Measurements from ENCODE around the gene PDCD1. TPM values are rescaled to one million over a fixed set of nuclear protein-coding genes. Genes with fewer than 3 reads are reported as not detected.

The PDCD1 gene
- total RNA-seq, 1 donor from 2014 or later: not detected

DNA sequence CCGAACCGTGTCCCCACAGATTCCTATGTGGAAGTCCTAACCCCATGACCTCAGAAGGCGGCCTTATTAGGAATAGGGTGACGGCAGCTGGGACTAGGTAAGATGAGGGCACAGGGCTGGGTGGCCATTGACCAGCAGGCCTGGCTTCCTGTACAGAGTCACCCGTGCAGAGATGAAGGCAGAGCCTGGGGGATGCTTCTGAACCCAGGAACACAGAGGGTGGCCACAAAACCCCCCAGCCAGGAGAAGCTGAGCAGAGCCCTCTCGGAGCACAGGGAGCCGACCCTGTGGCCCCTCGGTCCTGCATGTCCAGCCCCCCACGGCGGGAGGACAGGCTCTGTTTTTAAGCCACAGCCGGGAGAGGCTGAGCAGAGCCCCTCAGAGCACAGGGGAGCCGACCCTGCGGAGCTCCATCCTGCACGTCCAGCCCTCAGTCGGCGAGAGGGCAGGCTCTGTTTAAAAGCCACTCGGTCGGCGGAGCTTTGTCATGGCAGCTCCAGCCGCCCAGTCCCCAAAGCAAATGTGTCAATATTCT is 2.7 kb downstream of the PDCD1 start:
- H3K4me3 Mint-ChIP-seq (ENCODE audit: low read depth): no peak overlapping the region
- no peak for DNase-seq (ENCODE audit: low spot score, unreplicated experiment)
- H3K36me3 Mint-ChIP-seq (ENCODE audit: insufficient read depth): no peaks in the 10 kb centered on the region
- H3K4me1 Mint-ChIP-seq (ENCODE audit: low read depth): no peaks in the 10 kb centered on the region
- TF ChIP-seq, protein P1, sequence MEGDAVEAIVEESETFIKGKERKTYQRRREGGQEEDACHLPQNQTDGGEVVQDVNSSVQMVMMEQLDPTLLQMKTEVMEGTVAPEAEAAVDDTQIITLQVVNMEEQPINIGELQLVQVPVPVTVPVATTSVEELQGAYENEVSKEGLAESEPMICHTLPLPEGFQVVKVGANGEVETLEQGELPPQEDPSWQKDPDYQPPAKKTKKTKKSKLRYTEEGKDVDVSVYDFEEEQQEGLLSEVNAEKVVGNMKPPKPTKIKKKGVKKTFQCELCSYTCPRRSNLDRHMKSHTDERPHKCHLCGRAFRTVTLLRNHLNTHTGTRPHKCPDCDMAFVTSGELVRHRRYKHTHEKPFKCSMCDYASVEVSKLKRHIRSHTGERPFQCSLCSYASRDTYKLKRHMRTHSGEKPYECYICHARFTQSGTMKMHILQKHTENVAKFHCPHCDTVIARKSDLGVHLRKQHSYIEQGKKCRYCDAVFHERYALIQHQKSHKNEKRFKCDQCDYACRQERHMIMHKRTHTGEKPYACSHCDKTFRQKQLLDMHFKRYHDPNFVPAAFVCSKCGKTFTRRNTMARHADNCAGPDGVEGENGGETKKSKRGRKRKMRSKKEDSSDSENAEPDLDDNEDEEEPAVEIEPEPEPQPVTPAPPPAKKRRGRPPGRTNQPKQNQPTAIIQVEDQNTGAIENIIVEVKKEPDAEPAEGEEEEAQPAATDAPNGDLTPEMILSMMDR (IDR thresholded peaks at IDR 0.05; ENCODE audit: unreplicated experiment): no peak
- no peak overlapping the region for H3K27ac Mint-ChIP-seq
- no peaks in the 10 kb centered on the region for H3K27me3 Mint-ChIP-seq
- H3K9me3 Mint-ChIP-seq (ENCODE audit: low read depth): no peaks in the 10 kb centered on the region

DNA sequence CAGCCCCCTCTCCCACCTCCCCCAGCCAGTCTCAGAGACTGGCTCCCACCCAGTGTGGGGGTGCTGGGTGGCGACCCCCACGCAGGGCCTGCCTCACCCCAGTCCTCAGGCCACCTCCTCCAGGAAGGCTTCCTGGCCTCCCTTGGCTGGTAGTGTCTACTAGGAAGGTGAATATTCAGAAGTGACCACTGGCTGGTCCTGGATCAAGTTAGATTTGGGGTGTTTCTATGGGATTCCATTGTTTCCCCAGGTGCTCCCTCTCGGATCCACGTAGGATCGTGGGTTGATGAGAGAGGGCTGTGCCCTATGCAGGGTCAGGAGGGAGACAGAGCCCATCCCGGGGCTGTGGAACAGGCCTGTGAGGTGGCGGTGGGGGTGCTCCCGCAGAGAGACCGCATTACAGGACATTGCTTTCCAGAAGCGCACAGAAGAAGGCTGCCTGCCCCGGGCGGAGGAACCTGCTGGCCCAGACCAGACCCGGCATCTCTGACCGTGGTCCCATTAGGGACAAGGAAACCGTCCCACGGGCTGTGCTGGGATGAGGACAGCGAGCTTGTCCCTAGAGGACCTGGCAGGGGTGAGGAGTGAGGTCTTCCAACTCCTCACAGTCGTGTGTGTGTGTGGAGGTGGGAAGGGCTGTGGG is 3.3 kb downstream of the PDCD1 start:
- TF ChIP-seq, protein P1 (IDR thresholded peaks at IDR 0.05; ENCODE audit: unreplicated experiment): no peak
- Mint-ChIP-seq H3K27me3 (no peaks in the 10 kb centered on the region), H3K4me3 (ENCODE audit: low read depth) (no peak overlapping the region), H3K4me1 (ENCODE audit: low read depth) (no peaks in the 10 kb centered on the region), H3K27ac (no peak overlapping the region), H3K9me3 (ENCODE audit: low read depth) (no peaks in the 10 kb centered on the region), H3K36me3 (ENCODE audit: insufficient read depth) (no peaks in the 10 kb centered on the region)
- no peak for DNase-seq (ENCODE audit: low spot score, unreplicated experiment)

DNA sequence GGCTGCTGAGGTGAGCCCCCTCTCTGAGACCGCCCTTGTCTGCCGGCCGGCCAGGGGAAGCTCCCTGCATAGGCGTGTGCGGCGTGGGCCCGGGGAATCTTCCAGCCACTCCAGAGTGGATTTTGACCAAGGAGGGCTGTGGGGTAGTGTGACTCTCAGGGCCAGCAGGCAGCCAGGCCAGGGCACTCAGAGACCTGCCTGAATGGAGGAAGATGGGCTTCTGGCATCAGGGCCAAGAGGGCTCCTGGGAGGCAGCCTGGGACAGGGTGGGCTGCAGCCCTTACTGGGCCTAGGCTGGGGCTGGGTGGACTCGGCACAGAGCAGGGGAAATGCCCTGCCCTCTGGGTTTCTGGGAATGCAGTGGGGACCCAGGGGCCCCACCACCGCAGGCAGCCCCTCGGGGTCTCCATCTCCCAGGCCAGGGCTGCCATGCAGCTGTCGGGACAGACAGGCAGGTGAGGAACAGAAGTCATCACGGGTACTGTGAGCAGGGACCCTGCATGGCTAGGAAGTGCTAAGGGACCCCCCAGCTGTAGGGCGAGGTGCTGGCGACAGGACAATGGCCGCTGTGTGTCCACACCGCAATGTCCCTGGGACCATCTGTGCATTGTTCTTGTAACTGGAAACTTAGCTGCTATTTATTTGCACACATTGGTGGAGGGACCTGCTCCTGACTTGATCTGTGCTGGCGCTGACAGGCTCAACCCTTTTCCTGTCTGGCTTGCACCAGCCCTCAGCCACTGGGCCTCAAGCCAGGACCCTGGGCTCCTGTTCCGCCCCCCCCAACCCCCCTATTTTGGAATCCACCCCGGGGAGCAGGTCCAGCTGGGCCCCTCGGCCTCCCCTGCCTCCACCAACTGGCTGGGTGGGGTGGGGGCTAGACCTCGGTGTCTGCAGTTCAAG is 4.1 kb downstream of the PDCD1 start:
- Mint-ChIP-seq H3K4me1 (ENCODE audit: low read depth) (no peaks in the 10 kb centered on the region), H3K9me3 (ENCODE audit: low read depth) (no peaks in the 10 kb centered on the region)

DNA sequence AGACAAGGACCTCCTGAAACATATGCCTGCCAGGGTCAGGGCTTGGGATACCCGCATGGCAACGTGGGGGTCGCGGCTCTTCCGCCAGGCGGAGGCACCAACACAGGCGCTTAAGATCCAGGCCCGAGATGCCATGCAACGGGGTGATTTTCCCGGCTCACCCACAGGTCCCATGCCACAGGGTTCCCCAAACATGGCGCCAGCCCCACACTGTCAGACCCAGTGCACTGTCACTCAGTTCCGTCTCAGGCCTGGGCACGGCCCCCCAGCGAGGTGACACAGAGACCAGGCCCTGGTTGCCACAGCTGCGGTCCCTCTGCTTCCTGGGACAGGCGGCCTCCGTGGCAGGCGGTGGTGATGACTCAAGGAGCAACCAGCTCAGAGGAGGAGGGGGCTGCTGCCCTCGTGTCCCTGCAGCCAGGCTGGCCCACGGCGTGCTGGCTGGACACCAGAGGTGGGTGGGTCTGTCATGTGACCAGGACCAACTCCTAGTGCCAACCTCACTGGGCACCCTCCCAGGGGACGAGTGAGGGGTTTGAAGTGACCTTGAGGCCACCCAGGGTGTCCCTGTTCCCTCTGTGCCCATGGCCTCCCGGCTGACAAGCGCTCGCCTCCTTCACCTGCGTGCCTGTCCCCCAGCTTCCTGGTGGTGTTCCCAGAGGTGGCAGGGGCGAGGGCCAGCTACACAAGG is 4.9 kb downstream of the PDCD1 start:
- H3K36me3 Mint-ChIP-seq (ENCODE audit: insufficient read depth): no peaks in the 10 kb centered on the region
- H3K4me3 Mint-ChIP-seq (ENCODE audit: low read depth): no peak overlapping the region
- H3K9me3 Mint-ChIP-seq (ENCODE audit: low read depth): no peaks in the 10 kb centered on the region
- peaks cover 1% of the 10 kb centered on the region for H3K27me3 Mint-ChIP-seq
- H3K4me1 Mint-ChIP-seq (ENCODE audit: low read depth): no peaks in the 10 kb centered on the region
- no peak for DNase-seq (ENCODE audit: low spot score, unreplicated experiment)
- no peak overlapping the region for H3K27ac Mint-ChIP-seq
- TF ChIP-seq, protein P1 (IDR thresholded peaks at IDR 0.05; ENCODE audit: unreplicated experiment): no peak

More for the DNA sequence above, 4.1 kb downstream of the PDCD1 start:
- Mint-ChIP-seq H3K36me3 (ENCODE audit: insufficient read depth) (no peaks in the 10 kb centered on the region), H3K27ac (no peak overlapping the region), H3K27me3 (no peaks in the 10 kb centered on the region), H3K4me3 (ENCODE audit: low read depth) (no peak overlapping the region)
- TF ChIP-seq, protein P1 (IDR thresholded peaks at IDR 0.05; ENCODE audit: unreplicated experiment): no peak
- DNase-seq (ENCODE audit: low spot score, unreplicated experiment): no peak

Data from progenitor cell of endocrine pancreas (in vitro differentiated cells).